Keratinocyte (primary cell): ENCODE measurements around the gene CCDC167. TPM values are rescaled to one million over a fixed set of nuclear protein-coding genes. Genes with fewer than 3 reads are reported as not detected.
A peak's percentile ranks its signal among the peaks of the same experiment; 100 is the strongest.

Source experiments
- DNase-seq: peaks from one replicate; pipeline ENCODE4 v3.0.0-alpha.2; 2011; ENCODE audit warnings: low read depth, missing footprints, low spot score
- FAIRE-seq: peaks from 2 replicates; lab custom pipeline; 2011; peaks lifted over from hg19 to GRCh38; lab: Jason Lieb, UNC
- H2AFZ ChIP-seq: 2 replicates; pipeline ENCODE4 v1.6.0; 2012; ENCODE audit warnings: low read length, control low read depth, inconsistent platforms; ENCODE audit not compliant: control insufficient read depth
- H3K27ac ChIP-seq: 2 replicates; pipeline ENCODE4 v1.5.1; 2011; ENCODE audit warnings: low read length; ENCODE audit not compliant: control insufficient read depth, insufficient read depth
- H3K27me3 ChIP-seq: 3 replicates; pipeline ENCODE4 v1.6.0; 2011; ENCODE audit warnings: low read length; ENCODE audit not compliant: control insufficient read depth, insufficient read depth; ENCODE audit errors: extremely low read depth
- H3K36me3 ChIP-seq, 2 experiments: 2 replicates in 1 of 2; 3 replicates in 1 of 2; pipeline ENCODE4 v1.5.1; 2011; ENCODE audit warnings: low read length in 2 of 2, mild to moderate bottlenecking in 1 of 2; ENCODE audit not compliant: control insufficient read depth in 2 of 2, insufficient read depth in 2 of 2; ENCODE audit errors: extremely low read depth in 1 of 2
- H3K4me1 ChIP-seq: 3 replicates; pipeline ENCODE4 v1.5.1; 2011; ENCODE audit warnings: low read length; ENCODE audit not compliant: control insufficient read depth, insufficient read depth; ENCODE audit errors: extremely low read depth
- H3K4me2 ChIP-seq: 3 replicates; pipeline ENCODE4 v1.6.0; 2011; ENCODE audit warnings: low read depth, low read length; ENCODE audit not compliant: control insufficient read depth, insufficient read depth; ENCODE audit errors: extremely low read depth
- H3K4me3 ChIP-seq, 3 experiments: fragments of 200-600 bp in 1 of 3; sonication (generic) in 1 of 3; 2 replicates in 2 of 3; 3 replicates in 1 of 3; pipeline ENCODE4 v1.5.1; 2011 to 2016; ENCODE audit warnings: low read length in 3 of 3, mild to moderate bottlenecking in 3 of 3, control low read depth in 2 of 3, inconsistent platforms in 1 of 3, low read depth in 1 of 3, mixed read lengths in 1 of 3, mixed run types in 1 of 3, moderate library complexity in 1 of 3; ENCODE audit not compliant: control insufficient read depth in 2 of 3, insufficient read depth in 2 of 3; ENCODE audit errors: extremely low read depth in 1 of 3
- H3K79me2 ChIP-seq: 2 replicates; pipeline ENCODE4 v1.6.0; 2012; ENCODE audit warnings: low read length; ENCODE audit not compliant: control insufficient read depth, insufficient read depth
- H3K9ac ChIP-seq: 3 replicates; pipeline ENCODE4 v1.6.0; 2011; ENCODE audit warnings: low read length; ENCODE audit not compliant: control insufficient read depth, insufficient read depth; ENCODE audit errors: extremely low read depth
- H3K9me1 ChIP-seq: 3 replicates; pipeline ENCODE4 v1.6.0; 2011; ENCODE audit warnings: low read length; ENCODE audit not compliant: control insufficient read depth, insufficient read depth; ENCODE audit errors: extremely low read depth
- H3K9me3 ChIP-seq: 2 replicates; pipeline ENCODE4 v1.5.1; 2012; ENCODE audit warnings: low read depth, low read length; ENCODE audit not compliant: control insufficient read depth
- H4K20me1 ChIP-seq: 3 replicates; pipeline ENCODE4 v1.6.0; 2011; ENCODE audit warnings: low read length; ENCODE audit not compliant: control insufficient read depth, insufficient read depth; ENCODE audit errors: extremely low read depth
- CTCF ChIP-seq, 3 experiments: IDR thresholded peaks in 1 of 3; conservative IDR thresholded peaks in 1 of 3; optimal IDR thresholded peaks in 1 of 3; 2 replicates in 2 of 3; 3 replicates in 1 of 3; pipeline versions ENCODE3 to v1.5.1; 2011; ENCODE audit warnings: low read length in 3 of 3, mild to moderate bottlenecking in 3 of 3, moderate library complexity in 2 of 3, control low read depth in 1 of 3, inconsistent platforms in 1 of 3; ENCODE audit not compliant: insufficient read depth in 2 of 3; ENCODE audit errors: extremely low read depth in 1 of 3
- EZH2 ChIP-seq: IDR thresholded peaks from one replicate; pipeline ENCODE4 v1.6.1; 2012; ENCODE audit warnings: inconsistent platforms, mild to moderate bottlenecking, low read length, moderate library complexity
- dilution Hi-C: fragments of 300-500 bp; cut with MboI; formaldehyde crosslinking; loops from one replicate; pipeline ENCODE4 v1.7.0; 2020; ENCODE audit warnings: low sequenced_read_pairs; ENCODE audit not compliant: extremely low pct_ligation_motif_present
- polyA plus RNA-seq, 5 experiments: library from polyadenylated mRNA; depleted of rRNA in 3 of 5; stranded (reverse) in 3 of 5; stranded (forward) in 1 of 5; unstranded in 1 of 5; fragments of >200 nt; gene quantifications; 1 replicate in 1 of 5; 2 replicates in 3 of 5; 3 replicates in 1 of 5; pipeline versions ENCODE4 v1.2.1 to v1.2.3, GENCODE V29; 2011 to 2012; ENCODE audit warnings: missing spikeins in 2 of 5, low read depth in 1 of 5, low replicate concordance in 1 of 5

CCDC167 gene
- polyA plus RNA-seq, 1 donor (not counting 4 experiments of a cell fraction or from before 2014, with no cell fraction given), result 39.8 TPM

GRCh38 chr6:37500294-37500608 lies 558 bp upstream of the CCDC167 start:
- FAIRE-seq, result no peak
- no peak for TF ChIP-seq CTCF (optimal IDR thresholded peaks at IDR 0.05 in 1 of 3, IDR thresholded peaks at IDR 0.05 in 1 of 3, conservative IDR thresholded peaks at IDR 0.05 in 1 of 3; ENCODE audit: extremely low read depth in 1 of 3, insufficient read depth in 2 of 3, low read length in 3 of 3)
- no peak for TF ChIP-seq EZH2
- Histone ChIP-seq H3K9me3 (no peaks in the 10 kb centered on the region), H3K9ac (peak overlapping the region; percentile 77), H3K4me1 (peaks cover 10% of the 10 kb centered on the region), H3K27me3 (no peaks in the 10 kb centered on the region), H3K36me3 (no peaks in the 10 kb centered on the region), H3K27ac (no peak overlapping the region), H3K4me3 (peak overlapping the region; percentile 52 to 86 (median 81)), H3K9me1 (no peaks in the 10 kb centered on the region), H4K20me1 (no peaks in the 10 kb centered on the region), H2AFZ (peak overlapping the region; percentile 100), H3K79me2 (no peaks in the 10 kb centered on the region), H3K4me2 (peak overlapping the region; percentile 93)
- dilution Hi-C loops, result no loop called here
- DNase-seq, result no peak

GRCh38 chr6:37496951-37497885 lies 2.5 kb downstream of the CCDC167 start:
- H3K4me2 ChIP-seq, result no peak overlapping the region
- no peak overlapping the region for H3K4me3 ChIP-seq
- no peaks in the 10 kb centered on the region for H3K36me3 ChIP-seq
- H3K27me3 ChIP-seq, result no peaks in the 10 kb centered on the region
- no peaks in the 10 kb centered on the region for H3K79me2 ChIP-seq
- dilution Hi-C loops, result no loop called here
- no peak for TF ChIP-seq CTCF (optimal IDR thresholded peaks at IDR 0.05 in 1 of 3, IDR thresholded peaks at IDR 0.05 in 1 of 3, conservative IDR thresholded peaks at IDR 0.05 in 1 of 3; ENCODE audit: extremely low read depth in 1 of 3, insufficient read depth in 2 of 3, low read length in 3 of 3)
- TF ChIP-seq EZH2, result no peak
- peaks cover 10% of the 10 kb centered on the region for H3K4me1 ChIP-seq
- no peaks in the 10 kb centered on the region for H3K9me1 ChIP-seq
- FAIRE-seq, result no peak
- H3K9me3 ChIP-seq, result no peaks in the 10 kb centered on the region
- no peak overlapping the region for H2AFZ ChIP-seq
- no peaks in the 10 kb centered on the region for H4K20me1 ChIP-seq
- no peak for DNase-seq
- H3K27ac ChIP-seq, result no peak overlapping the region
- H3K9ac ChIP-seq, result no peak overlapping the region
